Panc1 (cell line): Measurements from ENCODE around the gene DCC. TPM values are rescaled to one million over a fixed set of nuclear protein-coding genes. Genes with fewer than 3 reads are reported as not detected.
"Not testable (repeated sequence)": the region's sequence is repeated elsewhere in the genome, so short reads cannot be mapped to it uniquely, and the experiment has no call there.

Experiments used
- ATAC-seq: fragments of 200-7000 bp; cut with Tn5 transposase; 2 replicates; pipeline ENCODE4 v1.9.1; 2020; ENCODE audit warnings: mild to moderate bottlenecking, moderate library complexity
- BruUV-seq: library from RNA; stranded (reverse); fragments of 400-500 nt; replicated peaks from 2 replicates; lab custom pipeline; 2021; lab: Mats Ljungman, UMichigan
- CTCF ChIA-PET: fragments of 300-600 bp; sonication (Branson Sonifier 250); formaldehyde crosslinking; loops from one replicate; lab custom pipeline; 2022; ENCODE audit warnings: antibody characterized with exemption; lab: Charles Lee
- POLR2A ChIA-PET: fragments of 300-600 bp; sonication (Branson Sonifier 250); formaldehyde crosslinking; loops from one replicate; lab custom pipeline; 2022; ENCODE audit warnings: antibody characterized with exemption; lab: Charles Lee
- DNase-seq: peaks from one replicate; pipeline ENCODE4 v3.0.0-alpha.2; 2010; ENCODE audit warnings: low read depth, low spot score
- H3K27ac ChIP-seq: 2 replicates; pipeline ENCODE4 v1.5.1; 2011; ENCODE audit warnings: mild to moderate bottlenecking, low read length, inconsistent platforms
- H3K27me3 ChIP-seq: fragments of 200-500 bp; sonication (Bioruptor generic); 2 replicates; pipeline ENCODE4 v1.6.0; 2014; ENCODE audit warnings: low read length, inconsistent platforms; ENCODE audit not compliant: control insufficient read depth, insufficient read depth
- H3K36me3 ChIP-seq: fragments of 200-500 bp; sonication (Bioruptor generic); 2 replicates; pipeline ENCODE4 v1.5.1; 2014; ENCODE audit warnings: inconsistent platforms, mild to moderate bottlenecking, low read length, moderate library complexity; ENCODE audit not compliant: control insufficient read depth, insufficient read depth
- H3K4me1 ChIP-seq: 2 replicates; pipeline ENCODE4 v1.5.1; 2011; ENCODE audit warnings: inconsistent platforms, mild to moderate bottlenecking, low read length, moderate library complexity; ENCODE audit not compliant: control insufficient read depth, insufficient read depth
- H3K4me3 ChIP-seq, 2 experiments: 2 replicates each; pipeline ENCODE4 v1.5.1; 2011 to 2012; ENCODE audit warnings: low read depth in 2 of 2, low read length in 2 of 2, mild to moderate bottlenecking in 2 of 2, inconsistent platforms in 1 of 2, moderate library complexity in 1 of 2
- H3K9me3 ChIP-seq: fragments of 200-500 bp; sonication (Bioruptor generic); 2 replicates; pipeline ENCODE4 v1.5.1; 2014; ENCODE audit warnings: low read depth, mild to moderate bottlenecking, inconsistent platforms, low read length, moderate library complexity; ENCODE audit not compliant: control insufficient read depth, insufficient read depth
- CTCF ChIP-seq: fragments of 450-650 bp; IDR thresholded peaks from 2 replicates; pipeline ENCODE4 v1.5.1; 2017; ENCODE audit warnings: mild to moderate bottlenecking
- POLR2AphosphoS5 ChIP-seq: IDR thresholded peaks from 2 replicates; pipeline ENCODE4 v1.6.1; 2012; ENCODE audit warnings: mild to moderate bottlenecking, low read depth, low read length, moderate library complexity
- REST ChIP-seq, 2 experiments: IDR thresholded peaks; 2 replicates each; pipeline ENCODE4 v1.6.1; 2011 to 2012; ENCODE audit warnings: low read depth in 2 of 2, control low read depth in 1 of 2, low read length in 1 of 2, mild to moderate bottlenecking in 1 of 2, moderate library complexity in 1 of 2; ENCODE audit not compliant: insufficient read depth in 1 of 2
- SIN3A ChIP-seq: IDR thresholded peaks from 2 replicates; pipeline ENCODE4 v1.6.1; 2012; ENCODE audit warnings: low read depth, mild to moderate bottlenecking, low read length, moderate library complexity, borderline replicate concordance; ENCODE audit not compliant: insufficient read depth
- TCF7L2 ChIP-seq: IDR thresholded peaks from 2 replicates; pipeline ENCODE4 v1.6.1; 2011; ENCODE audit warnings: mild to moderate bottlenecking, low read depth, low read length, inconsistent platforms
- in situ Hi-C: cut with HindIII; loops from 2 replicates; pipeline ENCODE4 v1.10.0; 2016; ENCODE audit warnings: low sequenced_read_pairs, low pct_unique_long_range_greater_than_20kb
- intact Hi-C: fragments of 100-400 bp; cut with micrococcal nuclease; formaldehyde crosslinking; loops from one replicate; pipeline ENCODE4 v1.10.0; 2022; ENCODE audit not compliant: unreplicated experiment
- total RNA-seq: library from RNA; stranded (reverse); gene quantifications from one replicate; pipeline ENCODE4 v1.2.1, GENCODE V29; 2021; ENCODE audit not compliant: unreplicated experiment

DCC gene
- total RNA-seq, 1 experiment from 2014 or later, result not detected

GRCh38 chr18:52363861-52364260 lies 23.9 kb downstream of the DCC start:
- in situ Hi-C loops, result no loop called here
- Histone ChIP-seq H3K9me3 (no peaks in the 10 kb centered on the region), H3K27ac (no peak overlapping the region), H3K4me3 (no peak overlapping the region), H3K27me3 (no peaks in the 10 kb centered on the region), H3K4me1 (no peaks in the 10 kb centered on the region), H3K36me3 (no peaks in the 10 kb centered on the region)
- ATAC-seq, result no peak
- ChIA-PET CTCF (no interaction called here), POLR2A (no interaction called here)
- TF ChIP-seq POLR2AphosphoS5, result no peak
- TF ChIP-seq CTCF, result no peak
- TF ChIP-seq TCF7L2, result no peak
- TF ChIP-seq SIN3A, result no peak
- TF ChIP-seq REST (IDR thresholded peaks at IDR 0.05; ENCODE audit: insufficient read depth in 1 of 2, low read depth in 2 of 2, low read length in 1 of 2), result no peak
- intact Hi-C loops, result no loop called here
- BruUV-seq, result no TSS peak
- no peak for DNase-seq

- BruUV-seq, H3K4me3 ChIP-seq, H3K36me3 ChIP-seq, H3K4me1 ChIP-seq, H3K9me3 ChIP-seq, H3K27ac ChIP-seq, ATAC-seq, DNase-seq, in situ Hi-C loops, H3K27me3 ChIP-seq, intact Hi-C loops, CTCF ChIA-PET, POLR2A ChIA-PET: not testable (repeated sequence)
These were observed 26.9 kb downstream of the DCC start for GRCh38 chr18:52366851-52367250.

GRCh38 chr18:52367953-52368742 lies 28.2 kb downstream of the DCC start:
- ChIA-PET POLR2A (no interaction called here), CTCF (no interaction called here)
- no peak for TF ChIP-seq SIN3A
- TF ChIP-seq REST (IDR thresholded peaks at IDR 0.05; ENCODE audit: insufficient read depth in 1 of 2, low read depth in 2 of 2, low read length in 1 of 2), result no peak
- no peak for TF ChIP-seq TCF7L2
- TF ChIP-seq POLR2AphosphoS5, result no peak
- TF ChIP-seq CTCF, result no peak
- BruUV-seq, result no TSS peak
- Histone ChIP-seq H3K36me3 (no peaks in the 10 kb centered on the region), H3K4me1 (no peaks in the 10 kb centered on the region), H3K27me3 (no peaks in the 10 kb centered on the region), H3K4me3 (no peak overlapping the region), H3K27ac (no peak overlapping the region), H3K9me3 (no peaks in the 10 kb centered on the region)
- intact Hi-C loops, result no loop called here
- ATAC-seq, result no peak
- DNase-seq, result no peak
- in situ Hi-C loops, result no loop called here
